ENCODE results near the gene GRIK2. TPM values are rescaled to one million over a fixed set of nuclear protein-coding genes. Genes with fewer than 3 reads are reported as not detected.

GRIK2 gene
- total RNA-seq, 2 experiments from 2014 or later, result not detected

GRCh38 chr6:101531538-101531937 is 138.0 kb downstream of the GRIK2 start:
- CTCF ChIA-PET, result no interaction called here
- POLR2A ChIA-PET, result no interaction called here

- ChIA-PET CTCF (interaction anchor here (0.5 kb wide), 1 partner anchor 64 kb away, joined by 3 read pairs; no protein-coding TSS in a partner anchor), POLR2A (no interaction called here)
These were observed 140.9 kb downstream of the GRIK2 start for GRCh38 chr6:101534386-101534785.

- CTCF ChIA-PET, result interaction anchor here (0.5 kb wide), 1 partner anchor 63 kb away, joined by 3 read pairs; no protein-coding TSS in a partner anchor
- POLR2A ChIA-PET, result no interaction called here
These were observed 141.3 kb downstream of the GRIK2 start for GRCh38 chr6:101534821-101535220.

GRCh38 chr6:101537753-101538316 is 144.3 kb downstream of the GRIK2 start:
- POLR2A ChIA-PET, result no interaction called here
- CTCF ChIA-PET, result no interaction called here

GRCh38 chr6:101539510-101540245 is 146.2 kb downstream of the GRIK2 start:
- CTCF ChIA-PET, result no interaction called here

GRCh38 chr6:101541894-101542293 is 148.4 kb downstream of the GRIK2 start:
- ChIA-PET CTCF (no interaction called here), POLR2A (no interaction called here)

More at GRCh38 chr6:101539510-101540245, 146.2 kb downstream of the GRIK2 start:
- POLR2A ChIA-PET, result no interaction called here

GRCh38 chr6:101543796-101544195 is 150.3 kb downstream of the GRIK2 start:
- ChIA-PET POLR2A (no interaction called here), CTCF (no interaction called here)

GRCh38 chr6:101544286-101544685 is 150.8 kb downstream of the GRIK2 start:
- CTCF ChIA-PET, result no interaction called here

GRCh38 chr6:101545191-101545590 is 151.7 kb downstream of the GRIK2 start:
- POLR2A ChIA-PET, result no interaction called here
- CTCF ChIA-PET, result no interaction called here

More at GRCh38 chr6:101544286-101544685, 150.8 kb downstream of the GRIK2 start:
- POLR2A ChIA-PET, result no interaction called here

- ChIA-PET CTCF (no interaction called here), POLR2A (no interaction called here)
These were observed 156.9 kb downstream of the GRIK2 start for GRCh38 chr6:101550451-101550850.

- CTCF ChIA-PET, result no interaction called here
- POLR2A ChIA-PET, result no interaction called here
These were observed 160.7 kb downstream of the GRIK2 start for GRCh38 chr6:101554231-101554630.

GRCh38 chr6:101558712-101559111 is 165.2 kb downstream of the GRIK2 start:
- ChIA-PET POLR2A (no interaction called here), CTCF (no interaction called here)

GRCh38 chr6:101572627-101573026 is 179.1 kb downstream of the GRIK2 start:
- POLR2A ChIA-PET, result no interaction called here

GRCh38 chr6:101577091-101577490 is 183.6 kb downstream of the GRIK2 start:
- CTCF ChIA-PET, result no interaction called here
- POLR2A ChIA-PET, result no interaction called here

More at GRCh38 chr6:101572627-101573026, 179.1 kb downstream of the GRIK2 start:
- CTCF ChIA-PET, result no interaction called here

- ChIA-PET POLR2A (no interaction called here), CTCF (no interaction called here)
These were observed 184.8 kb downstream of the GRIK2 start for GRCh38 chr6:101578306-101578705.

- POLR2A ChIA-PET, result no interaction called here
- CTCF ChIA-PET, result no interaction called here
These were observed 189.3 kb downstream of the GRIK2 start for GRCh38 chr6:101582792-101583191.

- POLR2A ChIA-PET, result no interaction called here
- CTCF ChIA-PET, result no interaction called here
These were observed 192.0 kb downstream of the GRIK2 start for GRCh38 chr6:101585501-101585900.

GRCh38 chr6:101588343-101588742 is 194.8 kb downstream of the GRIK2 start:
- ChIA-PET POLR2A (no interaction called here), CTCF (no interaction called here)

- CTCF ChIA-PET, result no interaction called here
- POLR2A ChIA-PET, result no interaction called here
These were observed 201.8 kb downstream of the GRIK2 start for GRCh38 chr6:101595276-101595675.

GRCh38 chr6:101597693-101598092 is 204.2 kb downstream of the GRIK2 start:
- ChIA-PET CTCF (interaction anchor here (0.6 to 0.7 kb wide), 2 partner anchors 23 to 63 kb away, joined by 3 to 7 read pairs; no protein-coding TSS in a partner anchor), POLR2A (no interaction called here)

- POLR2A ChIA-PET, result no interaction called here
- CTCF ChIA-PET, result no interaction called here
These were observed 211.9 kb downstream of the GRIK2 start for GRCh38 chr6:101605426-101605825.

- POLR2A ChIA-PET, result no interaction called here
- CTCF ChIA-PET, result no interaction called here
These were observed 212.4 kb downstream of the GRIK2 start for GRCh38 chr6:101605874-101606273.
